ENCODE measurements around the gene SNX9. TPM values are rescaled to one million over a fixed set of nuclear protein-coding genes. Genes with fewer than 3 reads are reported as not detected.

Gene SNX9
- total RNA-seq, 2 experiments from 2014 or later, result 63.4 to 64.4 TPM

- DNase-seq, result peak; percentile 29
- no peaks in the 10 kb centered on the region for H3K27me3 Mint-ChIP-seq
These were observed 167.4 kb downstream of the SNX9 start for GRCh38 chr6:157990321-157991066.

GRCh38 chr6:157991067-157991432 is 168.0 kb downstream of the SNX9 start:
- Mint-ChIP-seq H3K27ac (no peak overlapping the region), H3K4me1 (peaks cover 47% of the 10 kb centered on the region), H3K4me3 (peak overlapping the region; percentile 69), H3K27me3 (no peaks in the 10 kb centered on the region), H3K36me3 (peaks cover 6% of the 10 kb centered on the region), H3K9me3 (no peaks in the 10 kb centered on the region)
- no peak for DNase-seq

More at GRCh38 chr6:157990321-157991066, 167.4 kb downstream of the SNX9 start:
- Mint-ChIP-seq H3K9me3 (no peaks in the 10 kb centered on the region), H3K36me3 (peaks cover 5% of the 10 kb centered on the region), H3K27ac (peak overlapping the region; percentile 78), H3K4me3 (peak overlapping the region; percentile 69), H3K4me1 (peaks cover 48% of the 10 kb centered on the region)

- Mint-ChIP-seq H3K36me3 (peaks cover 13% of the 10 kb centered on the region), H3K4me3 (no peak overlapping the region), H3K27me3 (no peaks in the 10 kb centered on the region), H3K9me3 (no peaks in the 10 kb centered on the region), H3K4me1 (peaks cover 57% of the 10 kb centered on the region), H3K27ac (no peak overlapping the region)
- DNase-seq, result no peak
These were observed 170.0 kb downstream of the SNX9 start for GRCh38 chr6:157993076-157993475.

GRCh38 chr6:157994125-157994795 is 171.2 kb downstream of the SNX9 start:
- no peak for DNase-seq
- Mint-ChIP-seq H3K4me1 (peaks cover 48% of the 10 kb centered on the region), H3K27ac (no peak overlapping the region), H3K9me3 (no peaks in the 10 kb centered on the region), H3K4me3 (no peak overlapping the region), H3K27me3 (no peaks in the 10 kb centered on the region), H3K36me3 (peaks cover 13% of the 10 kb centered on the region)

Other genes with a start within 250 kb of the SNX9 start
- 10 to 100 TPM; 28.1 to 29.4 TPM for gene SYNJ2, start 158.6 kb downstream of the SNX9 start, total RNA-seq

Data from activated naive CD8-positive, alpha-beta T cell treated with anti-CD3 and anti-CD28 coated beads for 36 hours (primary cell).